ENCODE results near the gene DAPK3. TPM values are rescaled to one million over a fixed set of nuclear protein-coding genes. Genes with fewer than 3 reads are reported as not detected.

The DAPK3 gene
- total RNA-seq (2013), result 30.9 TPM
- polyA plus RNA-seq (10 to 100 TPM; 13.7 to 32.1 (median 21.8) TPM), polyA minus RNA-seq (49.2 and 62.9 TPM in 2 replicates), total RNA-seq (10.9 to 28.6 (median 15.7) reads per million in 11 experiments)

- Mint-ChIP-seq H3K27ac (peak within 1 kb of the TSS; percentile 72 to 93 (median 81)), H3K4me1 (peaks cover 15% of the 10 kb centered on the region), H3K9me3 (no peaks in the 10 kb centered on the region), H3K36me3 (peaks cover 25 to 45% of the 10 kb centered on the region in 2 donors), H3K4me3 (peak within 1 kb of the TSS; percentile 88 to 93), H3K27me3 (ENCODE audit: low read depth in 3 of 3) (peaks cover 0 to 2% (median 2%) of the 10 kb centered on the region in 3 donors)
- Histone ChIP-seq H3K36me3 (replicated peaks in 1 of 2; ENCODE audit: control insufficient read depth in 1 of 2, insufficient read depth in 2 of 2, low read length in 2 of 2) (peaks cover 40 to 47% of the 10 kb centered on the region in 2 donors), H3K4me2 (replicated peaks; ENCODE audit: extremely low read depth, low read length, poor library complexity, severe bottlenecking) (peak within 1 kb of the TSS; percentile 77), H3K79me2 (ENCODE audit: insufficient read depth, low read length) (peaks cover 33% of the 10 kb centered on the region), H3K9me3 (replicated peaks in 1 of 2; ENCODE audit: control insufficient read depth in 1 of 2, insufficient read depth in 1 of 2, low read length in 2 of 2) (no peaks in the 10 kb centered on the region), H3K4me3 (replicated peaks in 1 of 3; ENCODE audit: low read depth in 2 of 3, low read length in 3 of 3) (peak within 1 kb of the TSS; percentile 85 to 95 (median 94)), H3K27ac (ENCODE audit: low read depth in 1 of 2, low read length in 2 of 2) (peak within 1 kb of the TSS; percentile 44 to 76), H3K4me1 (ENCODE audit: control insufficient read depth in 1 of 2, insufficient read depth in 2 of 2, low read length in 2 of 2) (peaks cover 11 to 20% of the 10 kb centered on the region in 2 donors), H3K9ac (ENCODE audit: insufficient read depth, low read length, poor library complexity, severe bottlenecking) (peak within 1 kb of the TSS; percentile 89), H3K27me3 (ENCODE audit: control insufficient read depth in 2 of 2, insufficient read depth in 2 of 2, low read length in 2 of 2) (no peaks in the 10 kb centered on the region), H2AFZ (ENCODE audit: insufficient read depth, low read depth, low read length, poor library complexity, severe bottlenecking) (peak within 1 kb of the TSS; percentile 85), H4K20me1 (ENCODE audit: insufficient read depth, low read length) (peaks cover 39% of the 10 kb centered on the region)
- no peak for TF ChIP-seq CTCF (IDR thresholded peaks at IDR 0.05)
- intact Hi-C loops (cut with micrococcal nuclease), result loop anchor here in 1 of 2 donors (2.0 kb wide), 1 partner anchor 14 kb away; the partner anchor contains the start of gene EEF2
- DNase-seq, result peak; percentile 95 to 96 (median 96)
- WGBS (ENCODE audit: insufficient coverage), result under 1% methylated on average over 73 of the region's 73 CpGs
Measured at GRCh38 chr19:3970808-3971598, at the start of gene DAPK3. TSS of gene DAPK3 (minus strand) at chr19:3971099. CDS start at chr19:3969735, 1,364 bp downstream.

- Histone ChIP-seq H3K4me3 (replicated peaks in 1 of 3; ENCODE audit: low read depth in 2 of 3, low read length in 3 of 3) (no peak overlapping the region), H4K20me1 (ENCODE audit: insufficient read depth, low read length) (peaks cover 100% of the 10 kb centered on the region), H3K27ac (ENCODE audit: low read depth in 1 of 2, low read length in 2 of 2) (no peak overlapping the region), H3K4me1 (ENCODE audit: control insufficient read depth in 1 of 2, insufficient read depth in 2 of 2, low read length in 2 of 2) (peaks cover 0 to 6% of the 10 kb centered on the region in 2 donors), H2AFZ (ENCODE audit: insufficient read depth, low read depth, low read length, poor library complexity, severe bottlenecking) (no peak overlapping the region), H3K36me3 (replicated peaks in 1 of 2; ENCODE audit: control insufficient read depth in 1 of 2, insufficient read depth in 2 of 2, low read length in 2 of 2) (peaks cover 35 to 55% of the 10 kb centered on the region in 2 donors), H3K27me3 (ENCODE audit: control insufficient read depth in 2 of 2, insufficient read depth in 2 of 2, low read length in 2 of 2) (no peaks in the 10 kb centered on the region), H3K4me2 (replicated peaks; ENCODE audit: extremely low read depth, low read length, poor library complexity, severe bottlenecking) (no peak overlapping the region), H3K79me2 (ENCODE audit: insufficient read depth, low read length) (peaks cover 72% of the 10 kb centered on the region), H3K9me3 (replicated peaks in 1 of 2; ENCODE audit: control insufficient read depth in 1 of 2, insufficient read depth in 1 of 2, low read length in 2 of 2) (no peaks in the 10 kb centered on the region), H3K9ac (ENCODE audit: insufficient read depth, low read length, poor library complexity, severe bottlenecking) (no peak overlapping the region)
- intact Hi-C loops (cut with micrococcal nuclease), result no loop called here
- TF ChIP-seq CTCF (IDR thresholded peaks at IDR 0.05), result no peak
- 41% methylated on average over 7 of the region's 17 CpGs for WGBS (ENCODE audit: insufficient coverage)
- no peaks in the 10 kb centered on the region for H3K27me3 Mint-ChIP-seq (ENCODE audit: low read depth in 3 of 3)
- DNase-seq, result peak in 1 of 3 donors; percentile 3
- no peak overlapping the region for H3K4me3 Mint-ChIP-seq
- peaks cover 0 to 3% (median 0%) of the 10 kb centered on the region in 7 donors for H3K9me3 Mint-ChIP-seq
- H3K36me3 Mint-ChIP-seq, result peaks cover 31 to 76% of the 10 kb centered on the region in 2 donors
- peak overlapping the region in 2 of 7 donors; percentile 53 to 55 for H3K27ac Mint-ChIP-seq
- H3K4me1 Mint-ChIP-seq, result peaks cover 2% of the 10 kb centered on the region
Measured at GRCh38 chr19:4019578-4019977, 48.7 kb upstream of the DAPK3 start.
